Left hindlimb (tissue), 1 donor: ENCODE results near the gene DDB1.

Experiments used
- DNase-seq: peaks from one replicate; pipeline ENCODE4 v3.0.0-alpha.2; 2018

DDB1 gene

GRCh38 chr11:61293867-61294716, 38.8 kb downstream of the DDB1 start:
- DNase-seq, result peak; percentile 82

- DNase-seq, result no peak
Measured at GRCh38 chr11:61292356-61292755, 40.5 kb downstream of the DDB1 start.

- DNase-seq, result no peak
Measured at GRCh38 chr11:61290905-61291690, 41.8 kb downstream of the DDB1 start.

DNA sequence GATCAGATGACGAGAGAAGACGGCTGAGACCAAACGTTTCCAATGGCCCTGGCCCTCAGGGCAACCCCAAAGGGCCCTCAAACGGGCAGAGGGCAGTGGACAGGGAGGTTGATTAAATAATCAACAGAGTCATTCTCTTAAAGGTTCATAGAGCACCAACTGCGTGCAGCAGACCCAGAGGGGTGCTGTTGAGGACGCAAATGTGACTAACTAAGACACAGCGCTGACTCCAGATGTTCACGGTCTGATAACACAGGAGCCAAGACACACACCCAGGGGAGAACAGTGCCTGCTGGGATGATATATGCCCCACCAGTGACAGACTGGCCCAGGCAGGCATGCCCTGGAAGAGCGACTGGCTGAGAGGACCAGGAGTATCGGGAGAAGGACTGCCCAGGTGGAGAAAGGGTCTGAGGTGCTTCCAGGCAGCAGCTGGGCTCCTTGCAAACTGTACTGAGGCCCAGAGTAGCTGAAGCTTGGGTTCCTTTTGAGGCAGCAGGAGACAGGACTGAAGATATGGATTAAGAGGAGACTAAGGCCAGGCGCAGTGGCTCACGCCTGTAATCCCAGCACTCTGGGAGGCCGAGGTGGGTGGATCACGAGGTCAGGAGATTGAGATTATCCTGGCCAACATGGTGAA, 45.4 kb downstream of the DDB1 start:
- DNase-seq, result no peak

- DNase-seq, result no peak
Measured at GRCh38 chr11:61283613-61284012, 49.3 kb downstream of the DDB1 start.

DNA sequence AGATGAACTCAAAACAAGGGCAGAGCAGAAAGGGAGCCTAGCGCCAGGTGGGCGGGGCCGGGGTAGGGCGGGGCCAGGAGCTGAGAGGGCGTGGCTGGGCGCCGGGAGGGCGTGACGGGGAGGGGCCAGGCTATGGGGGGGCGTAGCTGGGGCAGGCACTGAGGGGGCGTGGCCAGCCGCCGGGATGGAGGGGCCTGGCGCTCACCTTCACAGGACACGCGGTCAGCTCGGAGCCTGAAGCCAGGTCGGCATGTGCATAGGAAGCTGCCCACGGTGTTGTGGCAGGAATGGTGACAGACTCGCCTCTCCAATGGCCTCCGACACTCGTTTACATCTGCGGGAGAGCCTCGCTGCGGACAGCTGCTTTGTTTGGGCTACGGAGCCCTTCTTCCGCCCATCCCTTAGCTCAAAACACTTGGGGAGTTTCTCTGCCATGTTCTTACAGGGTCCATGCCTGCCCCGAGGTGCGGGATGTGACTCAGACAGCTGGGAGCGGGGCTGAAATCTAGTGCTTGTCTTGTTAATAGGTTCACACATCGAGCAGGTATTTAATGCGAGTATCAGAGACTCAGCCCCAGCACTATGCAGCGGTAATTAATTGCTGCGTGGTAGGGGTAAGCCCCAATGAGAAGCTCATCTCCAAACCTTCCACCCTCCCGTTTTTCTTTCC, 51.2 kb downstream of the DDB1 start:
- peak; percentile 66 for DNase-seq

GRCh38 chr11:61280883-61281580, 51.9 kb downstream of the DDB1 start:
- no peak for DNase-seq

DNA sequence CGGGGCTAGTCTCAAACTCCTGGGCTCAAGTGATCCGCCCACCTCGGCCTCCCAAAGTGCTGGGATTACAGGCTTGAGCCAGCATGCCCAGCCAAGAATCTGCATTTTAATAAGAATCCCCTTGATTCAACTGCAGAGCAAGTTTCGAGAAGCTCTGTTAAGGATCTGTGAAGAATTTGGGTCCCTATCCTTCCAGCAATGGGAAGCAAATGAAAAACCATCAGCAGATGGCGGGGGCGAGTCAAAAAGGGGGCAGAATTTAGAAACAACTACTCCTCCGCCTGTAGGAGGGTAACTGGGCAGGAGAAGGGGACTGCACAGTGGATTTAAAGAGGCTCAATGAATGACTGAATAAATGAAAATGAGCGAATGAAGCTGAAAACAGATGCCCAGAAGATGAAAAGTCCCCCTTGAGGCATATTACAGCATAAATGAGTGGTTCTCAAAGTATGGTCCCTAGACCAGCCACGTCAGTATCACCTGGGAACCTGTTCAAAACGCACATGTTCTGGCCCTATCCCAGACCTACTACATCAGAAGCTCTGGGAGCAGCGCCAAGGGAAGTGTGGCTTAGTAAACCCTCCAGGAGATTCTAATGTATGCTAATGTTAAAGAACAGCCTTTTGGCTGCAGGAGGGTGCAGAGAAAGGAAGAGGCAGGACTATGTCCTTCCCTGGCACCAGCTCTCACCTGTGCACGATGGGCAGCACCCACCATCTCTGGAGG, 52.8 kb downstream of the DDB1 start:
- DNase-seq, result no peak

DNA sequence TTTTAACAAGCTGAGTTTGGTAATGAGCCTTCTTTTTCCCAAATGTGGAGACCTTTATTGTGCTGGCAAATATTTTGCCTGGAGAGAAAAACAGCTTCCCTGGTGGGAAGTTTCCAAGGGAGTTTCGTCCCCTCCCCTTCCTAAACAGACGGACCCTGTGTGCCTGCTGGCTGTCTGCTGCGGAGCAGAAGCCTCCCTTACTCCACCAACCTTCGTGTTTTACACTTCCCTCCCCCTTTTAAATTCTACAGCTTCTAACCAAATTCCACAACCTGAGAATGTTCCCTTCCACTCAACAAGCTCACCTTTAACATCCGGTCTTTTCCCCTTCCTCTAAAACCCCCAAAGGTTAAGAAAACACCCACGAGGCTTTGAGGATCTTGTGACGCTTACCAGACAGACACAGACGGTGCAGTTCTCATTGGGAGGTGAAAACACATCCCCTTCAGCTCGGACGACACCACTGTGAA, 54.9 kb downstream of the DDB1 start:
- DNase-seq, result no peak

GRCh38 chr11:61277186-61278000, 55.5 kb downstream of the DDB1 start:
- DNase-seq, result no peak

GRCh38 chr11:61275191-61275590, 57.7 kb downstream of the DDB1 start:
- DNase-seq, result no peak

DNA sequence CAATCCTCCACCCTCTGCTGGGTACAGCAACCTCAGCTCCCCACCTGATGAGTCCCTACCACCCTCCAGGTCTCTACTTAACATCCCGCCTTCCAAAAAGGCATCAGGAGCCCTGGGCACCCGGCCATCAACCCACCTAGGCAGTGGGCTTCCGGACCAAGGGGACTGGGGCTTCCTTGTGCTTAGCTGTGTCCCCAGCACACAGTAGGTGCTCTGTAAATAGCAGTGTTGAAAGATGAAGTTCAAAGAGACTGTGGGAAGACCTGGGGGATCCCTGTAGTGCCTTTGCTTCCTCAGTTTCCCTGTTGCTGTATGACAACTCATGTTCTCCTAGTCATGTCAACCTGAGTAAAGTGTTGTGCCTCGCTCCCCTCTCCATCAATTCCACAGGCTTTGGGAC, 58.8 kb downstream of the DDB1 start:
- no peak for DNase-seq

GRCh38 chr11:61273178-61274078, 59.5 kb downstream of the DDB1 start:
- DNase-seq, result no peak

GRCh38 chr11:61272731-61273130, 60.2 kb downstream of the DDB1 start:
- DNase-seq, result no peak

GRCh38 chr11:61270354-61271076, 62.4 kb downstream of the DDB1 start:
- no peak for DNase-seq

DNA sequence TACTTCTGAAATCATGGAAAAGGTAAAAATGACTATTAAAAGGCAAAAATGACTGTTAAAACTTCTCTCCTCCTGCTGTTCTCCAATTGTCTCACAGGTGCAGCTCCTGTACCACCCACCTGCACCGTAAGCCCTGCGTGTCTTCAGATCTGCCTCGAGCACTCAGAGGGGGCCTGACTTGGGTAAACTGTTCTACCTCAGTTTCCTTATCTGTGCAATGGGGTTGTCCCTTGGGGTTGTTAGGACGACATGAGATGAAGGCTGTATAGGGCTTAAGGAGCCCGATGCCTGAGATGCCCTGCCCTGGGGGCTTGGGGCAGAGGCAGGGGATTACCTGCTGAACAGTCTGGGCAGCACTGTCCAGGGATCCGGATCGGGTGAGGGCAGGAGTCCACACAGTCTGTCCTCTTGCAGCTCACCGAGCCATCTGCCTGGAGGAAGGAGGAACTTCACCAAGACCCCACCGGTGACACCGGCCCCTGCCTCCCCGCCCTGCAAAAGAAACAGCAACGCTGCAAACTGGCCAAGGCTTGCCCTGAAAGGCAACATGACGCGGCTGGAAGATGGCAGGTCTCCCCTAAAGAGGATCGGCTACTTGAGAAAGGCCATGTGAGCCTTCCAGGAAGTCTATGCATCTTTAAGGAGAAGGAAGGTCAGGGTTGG, 64.2 kb downstream of the DDB1 start:
- DNase-seq, result no peak

- DNase-seq, result no peak
Measured at GRCh38 chr11:61267437-61267841, 65.5 kb downstream of the DDB1 start.

DNA sequence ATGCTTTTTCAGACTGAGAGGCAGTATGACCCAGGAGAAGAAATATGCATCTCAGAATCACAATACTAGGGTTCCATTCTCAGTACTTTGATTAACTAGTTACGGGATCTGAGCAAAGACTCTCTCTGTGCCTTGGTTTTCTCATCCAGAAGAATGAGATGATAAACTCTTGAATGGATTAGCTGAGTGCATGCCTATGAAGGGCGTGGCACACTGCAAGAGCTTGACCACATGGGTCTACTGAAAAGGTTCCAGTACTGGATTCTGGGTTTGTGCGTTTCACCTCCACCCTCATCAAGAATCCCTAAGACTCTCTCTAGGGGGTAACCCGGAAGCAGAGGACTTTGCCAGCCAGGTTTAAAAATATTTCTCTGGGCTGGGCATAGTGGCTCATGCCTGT, 66.3 kb downstream of the DDB1 start:
- no peak for DNase-seq
